Panc1 (cell line): ENCODE results near the gene PLEKHG4B.

Experiments
- CTCF ChIP-seq: fragments of 450-650 bp; IDR thresholded peaks from 2 replicates; pipeline ENCODE4 v1.5.1; 2017; ENCODE audit warnings: mild to moderate bottlenecking
- POLR2AphosphoS5 ChIP-seq: IDR thresholded peaks from 2 replicates; pipeline ENCODE4 v1.6.1; 2012; ENCODE audit warnings: mild to moderate bottlenecking, low read depth, low read length, moderate library complexity
- REST ChIP-seq, 2 experiments: IDR thresholded peaks; 2 replicates each; pipeline ENCODE4 v1.6.1; 2011 to 2012; ENCODE audit warnings: low read depth in 2 of 2, control low read depth in 1 of 2, low read length in 1 of 2, mild to moderate bottlenecking in 1 of 2, moderate library complexity in 1 of 2; ENCODE audit not compliant: insufficient read depth in 1 of 2

- TF ChIP-seq POLR2AphosphoS5 (no peak), CTCF (no peak), REST (IDR thresholded peaks at IDR 0.05; ENCODE audit: insufficient read depth in 1 of 2, low read depth in 2 of 2, low read length in 1 of 2) (no peak)
These were observed 112.5 kb downstream of the PLEKHG4B start for GRCh38 chr5:204462-204861.
